NCI-H2081 treated with DMSO at 0.1 percent for 48 hours (cell line): Measurements from ENCODE around the gene STAT6.
"Not testable (repeated sequence)": the region's sequence is repeated elsewhere in the genome, so short reads cannot be mapped to it uniquely, and the experiment has no call there.

Experiments
- DNase-seq: peaks from one replicate; lab custom pipeline; 2025; lab: John Stamatoyannopoulos, UW

The STAT6 gene

GRCh38 chr12:57126061-57126460 lies 14.9 kb upstream of the STAT6 start:
- DNase-seq, result no peak

GRCh38 chr12:57124261-57124877 lies 13.2 kb upstream of the STAT6 start:
- no peak for DNase-seq

- DNase-seq, result no peak
These were observed 12.7 kb upstream of the STAT6 start for GRCh38 chr12:57123813-57124212.

DNA sequence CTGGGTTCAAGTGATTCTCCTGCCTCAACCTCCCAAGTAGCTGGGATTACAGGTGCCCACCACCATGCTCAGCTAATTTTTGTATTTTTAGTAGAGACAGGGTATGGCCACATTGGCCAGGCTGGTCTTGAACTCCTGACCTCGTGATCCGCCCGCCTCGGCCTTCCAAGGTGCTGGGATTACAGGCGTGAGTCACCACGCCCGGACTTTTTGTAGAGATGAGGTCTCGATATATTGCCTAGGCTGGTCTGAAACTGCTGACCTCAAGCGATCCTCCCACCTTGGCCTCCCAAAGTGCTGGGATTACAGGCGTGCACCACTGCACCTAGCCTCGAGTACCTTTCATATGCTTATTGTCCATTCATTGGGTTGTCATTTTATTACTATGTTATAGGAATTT lies 9.6 kb upstream of the STAT6 start:
- DNase-seq, result not testable (repeated sequence)

GRCh38 chr12:57119294-57120085 lies 8.3 kb upstream of the STAT6 start:
- DNase-seq, result no peak

DNA sequence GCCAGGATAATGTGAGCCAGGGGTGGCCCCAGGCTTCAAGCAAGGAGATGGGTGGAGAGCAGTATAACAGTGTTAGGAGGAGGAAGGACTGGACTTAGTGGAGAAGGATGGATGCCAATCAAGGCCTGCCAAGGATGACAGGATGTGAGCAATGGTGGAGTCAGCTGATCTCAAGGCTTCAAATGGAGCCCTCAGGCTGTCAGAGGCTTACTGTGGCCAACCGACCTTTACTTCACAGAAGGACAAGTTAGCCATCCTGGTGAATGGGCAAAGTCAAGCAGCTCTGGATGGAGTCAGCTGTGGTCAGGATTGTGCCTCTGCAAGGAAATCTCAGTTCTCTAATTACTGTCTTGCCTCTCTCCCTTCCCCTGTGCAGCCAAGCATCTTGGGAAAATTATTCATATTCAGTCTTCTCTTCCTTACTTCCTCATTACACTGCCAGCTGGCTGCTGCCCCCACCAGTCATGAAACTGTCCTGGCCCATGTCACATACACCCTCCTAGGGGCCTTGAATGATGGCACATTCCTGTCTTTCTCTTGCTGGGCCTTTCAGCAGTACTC lies 7.6 kb upstream of the STAT6 start:
- no peak for DNase-seq

GRCh38 chr12:57116580-57117281 lies 5.6 kb upstream of the STAT6 start:
- no peak for DNase-seq

DNA sequence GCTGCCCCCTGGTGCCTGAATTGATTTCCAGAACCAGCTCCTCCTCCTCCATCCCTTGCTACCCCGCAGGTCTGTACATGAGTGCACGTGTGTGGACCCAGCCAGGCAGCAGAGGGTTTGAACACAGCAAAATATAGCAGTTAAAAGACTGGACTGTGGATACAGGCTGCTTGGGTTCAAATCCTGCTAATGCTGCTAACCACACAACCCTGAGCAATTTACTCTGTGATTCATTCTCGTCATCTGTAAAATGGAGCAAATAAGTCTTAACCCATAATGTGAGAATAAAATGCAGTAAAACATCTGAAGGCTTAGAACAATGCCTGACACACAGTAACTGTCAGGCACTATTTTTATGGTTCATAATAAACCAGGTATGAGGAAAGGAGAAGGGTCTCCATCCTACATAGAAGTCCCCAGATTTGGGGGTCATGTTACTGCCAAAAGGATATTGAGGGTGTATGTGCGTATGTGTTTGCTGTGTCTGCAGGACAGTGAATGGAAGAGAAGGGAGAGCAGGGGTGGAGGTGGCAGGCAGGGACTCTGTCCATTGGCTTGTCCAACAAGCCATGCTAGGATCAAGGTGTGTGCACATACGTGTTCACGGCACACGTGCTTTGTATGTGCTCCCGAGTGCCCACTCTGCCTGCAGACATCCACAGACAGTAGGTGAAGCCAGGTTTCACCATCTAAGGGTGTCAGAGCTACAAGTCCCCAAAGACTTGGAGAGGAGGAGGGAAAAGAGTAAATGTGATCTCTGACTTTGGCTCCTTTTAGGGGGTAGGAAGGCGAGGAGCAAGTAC lies 1.5 kb upstream of the STAT6 start:
- DNase-seq, result no peak

DNA sequence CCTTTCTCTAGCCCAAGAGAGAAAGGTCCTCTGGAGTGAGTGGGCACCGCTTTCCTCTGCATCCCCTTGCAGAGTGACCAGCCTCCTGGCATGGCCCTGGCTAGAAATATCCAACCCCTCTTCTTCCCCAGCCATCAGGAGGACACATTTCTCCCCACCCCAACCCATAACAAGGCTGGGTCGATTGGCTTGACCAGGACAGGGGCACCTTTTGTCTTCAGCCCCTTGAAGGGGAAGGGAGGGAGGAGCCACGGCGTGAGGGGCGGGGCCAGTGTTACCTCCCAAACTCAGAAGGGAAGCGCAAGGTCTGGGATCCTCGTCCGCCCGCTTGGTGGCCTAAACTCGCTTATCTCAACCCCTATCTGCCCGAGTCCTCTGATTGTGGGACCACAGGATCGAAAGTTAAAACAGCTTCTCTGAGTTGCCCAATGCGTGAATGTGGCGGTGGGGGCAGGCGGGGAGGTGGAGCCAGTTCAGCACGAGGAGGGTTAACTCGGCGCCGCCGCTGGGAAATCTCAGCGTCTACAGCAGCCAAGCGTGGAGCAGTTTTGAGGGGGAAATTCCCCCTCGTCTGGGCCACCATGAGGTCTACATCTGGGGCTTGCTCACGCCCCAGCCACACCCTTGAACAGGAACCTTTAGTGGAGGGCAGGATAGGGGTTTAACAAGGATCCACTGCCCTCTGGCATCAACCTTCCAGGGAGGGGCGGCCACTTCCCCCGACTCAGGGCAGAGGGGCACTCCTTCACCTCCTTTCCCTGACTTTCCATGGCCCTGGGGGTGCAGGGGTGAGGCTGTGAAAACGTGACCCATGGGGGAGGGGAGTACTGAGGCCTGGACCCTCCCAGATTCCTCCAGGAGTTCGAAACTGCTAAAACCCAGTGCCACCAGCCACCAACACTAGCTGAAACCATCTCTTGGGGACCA lies 795 bp downstream of the STAT6 start:
- no peak for DNase-seq

DNA sequence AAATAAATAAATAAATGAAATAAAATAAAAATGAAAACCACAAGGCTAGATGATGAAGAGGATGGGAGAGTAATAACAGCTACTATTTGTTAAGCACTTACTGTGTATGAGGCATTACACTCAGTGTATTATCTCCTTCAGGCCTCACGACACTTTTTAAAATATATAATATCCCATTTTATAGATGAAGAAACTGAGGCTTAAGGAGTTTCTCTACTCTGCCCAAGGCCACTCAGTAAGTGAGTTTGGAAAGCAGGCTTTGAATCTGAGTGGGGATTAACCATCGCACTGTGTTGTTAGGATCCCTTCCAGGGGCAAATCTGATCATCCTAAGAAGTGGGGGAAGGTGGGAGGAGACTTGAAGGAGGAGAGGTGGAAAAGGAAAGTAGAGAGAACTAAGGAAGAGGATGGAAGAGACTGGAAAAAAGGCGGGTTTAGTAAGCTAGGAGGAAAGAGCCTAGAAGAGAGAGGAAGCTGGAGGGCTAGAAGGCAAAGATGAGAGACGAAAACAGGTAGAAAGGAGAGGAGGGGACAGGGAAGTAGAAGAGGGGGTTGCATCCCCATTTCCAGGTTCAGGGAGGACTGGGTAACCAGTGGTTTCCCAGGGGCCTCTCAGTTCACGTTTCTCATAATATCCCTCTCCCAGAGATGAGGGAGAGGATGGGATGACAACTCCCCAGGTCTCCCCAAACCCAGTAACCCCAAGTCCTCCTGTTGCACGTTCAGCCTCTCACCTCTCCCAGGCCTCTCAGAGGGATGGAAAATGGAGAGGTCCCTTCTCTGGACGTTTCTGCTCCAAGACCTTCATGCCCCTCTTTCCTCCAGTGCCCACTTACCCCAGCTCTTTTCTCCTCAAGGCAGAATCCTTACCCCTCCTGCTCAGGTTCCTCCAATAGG lies 1.7 kb downstream of the STAT6 start:
- DNase-seq, result no peak

- no peak for DNase-seq
These were observed 3.6 kb downstream of the STAT6 start for GRCh38 chr12:57107456-57108155.

DNA sequence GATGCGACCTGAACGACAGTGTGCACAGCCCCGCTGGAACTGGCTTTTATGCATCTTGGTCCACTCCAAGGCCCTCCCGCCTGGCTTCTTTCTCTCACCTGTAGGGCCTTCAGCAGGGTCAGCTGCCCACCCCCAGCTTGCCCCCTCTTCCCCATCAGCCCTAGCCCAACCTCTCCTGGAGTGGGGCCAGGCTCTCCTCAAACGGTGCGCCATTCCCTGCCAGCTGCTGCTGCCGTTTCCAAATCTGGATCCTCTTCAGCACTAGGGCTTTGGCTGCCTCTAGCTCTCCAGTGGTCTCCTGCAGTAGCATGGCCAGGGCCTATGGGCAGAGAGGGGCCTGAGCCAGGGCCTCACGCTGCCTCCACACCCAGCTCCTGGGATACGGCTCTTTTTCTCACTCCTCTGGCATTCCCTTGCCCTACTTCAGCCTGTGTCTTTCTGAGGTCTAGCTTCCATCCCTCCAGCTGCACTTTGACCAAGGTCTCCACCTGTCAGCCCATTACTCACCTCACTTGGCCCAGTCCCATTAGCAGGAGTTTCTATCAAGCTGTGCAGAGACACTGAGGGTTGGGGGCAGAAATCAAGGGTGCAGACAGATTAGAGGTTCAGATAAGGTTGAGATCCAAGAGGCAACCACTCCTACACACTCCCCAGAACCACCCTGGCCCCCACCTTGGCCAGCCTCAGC lies 5.0 kb downstream of the STAT6 start:
- DNase-seq, result no peak

- DNase-seq, result no peak
These were observed 6.0 kb downstream of the STAT6 start for GRCh38 chr12:57105011-57105753.

DNA sequence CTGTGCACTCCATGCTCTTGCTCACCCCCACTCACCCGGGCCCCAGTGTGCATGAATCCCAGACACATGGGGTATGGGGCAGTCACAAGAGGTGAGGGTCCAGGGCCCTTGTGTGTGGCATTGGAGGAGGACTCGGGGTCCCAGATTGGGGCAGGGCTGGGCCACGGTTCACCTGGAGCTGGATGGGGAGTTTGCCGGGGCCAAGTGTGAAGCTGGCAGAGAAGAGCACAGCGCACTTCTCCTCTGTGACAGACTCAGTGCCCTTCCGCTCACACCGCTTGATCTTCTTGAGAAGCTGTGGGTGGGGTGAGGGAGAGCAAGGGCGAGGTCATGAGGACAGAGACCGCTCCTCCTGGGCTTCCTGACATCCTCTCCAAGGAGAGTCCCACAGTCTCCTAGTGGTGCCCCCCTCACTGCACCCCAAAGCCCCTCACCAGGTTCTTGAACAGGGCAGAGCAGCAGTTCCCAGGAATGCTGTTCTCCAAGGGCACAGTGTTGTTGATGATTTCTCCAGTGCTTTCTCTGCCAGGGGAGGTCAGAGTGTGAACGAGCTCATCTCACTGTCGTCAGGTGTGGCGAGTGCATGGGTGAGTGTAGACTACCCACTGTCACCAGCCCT lies 6.8 kb downstream of the STAT6 start:
- no peak for DNase-seq

DNA sequence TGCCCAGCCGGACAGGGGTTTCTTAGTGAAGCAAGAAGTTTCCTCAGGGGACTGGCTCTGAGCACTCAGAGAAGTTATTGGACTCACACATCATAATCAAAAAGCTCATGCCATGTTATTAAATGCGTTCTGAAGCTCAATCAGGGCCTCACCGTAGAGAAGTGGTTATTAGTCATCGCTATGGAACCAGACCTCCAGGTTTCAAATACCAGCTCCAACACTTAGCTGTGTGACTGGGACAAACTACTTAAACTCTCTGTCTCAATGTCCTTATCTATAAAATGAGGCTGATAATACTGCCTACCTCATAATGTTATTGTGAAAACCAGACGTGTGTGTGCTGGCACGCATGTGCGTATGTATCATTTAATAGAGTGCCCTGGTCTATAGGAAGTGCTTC lies 7.3 kb downstream of the STAT6 start:
- no peak for DNase-seq

DNA sequence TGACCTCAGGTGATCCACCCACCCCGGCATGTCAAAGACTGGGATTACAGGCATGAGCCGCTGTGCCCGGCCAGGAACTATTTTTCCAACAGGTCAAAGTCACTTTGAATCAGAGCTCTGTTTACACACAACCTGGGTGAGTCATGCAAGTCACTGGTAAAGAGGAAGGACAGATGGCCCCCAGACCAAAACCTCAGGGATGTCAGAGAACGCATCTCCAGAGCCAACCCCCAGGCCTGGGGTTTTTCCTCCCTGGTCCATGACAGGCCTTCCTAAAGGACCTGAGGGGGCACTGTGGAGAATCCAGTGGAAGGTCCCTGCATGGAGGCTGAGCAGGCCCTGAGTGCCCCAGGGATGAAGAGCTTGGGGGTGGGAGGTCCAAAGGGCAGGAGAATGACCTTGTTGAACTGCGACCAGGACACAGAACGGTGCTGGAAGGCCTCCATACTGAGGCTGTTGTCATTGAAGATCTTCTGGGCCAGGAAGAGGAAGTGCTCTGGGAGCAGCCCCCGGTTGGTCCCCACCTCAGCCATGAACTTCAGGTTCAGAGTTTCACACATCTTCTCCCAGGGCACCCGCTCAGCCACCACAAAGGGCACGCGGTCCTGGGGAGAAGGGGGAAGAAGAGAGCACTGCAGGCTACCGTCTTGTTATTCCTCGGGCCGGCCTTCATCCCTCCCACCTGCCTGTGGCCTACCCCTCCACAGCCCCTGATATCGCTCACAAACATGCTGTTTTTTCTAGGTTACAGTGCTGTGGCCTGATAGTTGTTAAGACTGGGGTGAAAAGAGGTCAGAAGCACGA lies 9.1 kb downstream of the STAT6 start:
- no peak for DNase-seq

DNA sequence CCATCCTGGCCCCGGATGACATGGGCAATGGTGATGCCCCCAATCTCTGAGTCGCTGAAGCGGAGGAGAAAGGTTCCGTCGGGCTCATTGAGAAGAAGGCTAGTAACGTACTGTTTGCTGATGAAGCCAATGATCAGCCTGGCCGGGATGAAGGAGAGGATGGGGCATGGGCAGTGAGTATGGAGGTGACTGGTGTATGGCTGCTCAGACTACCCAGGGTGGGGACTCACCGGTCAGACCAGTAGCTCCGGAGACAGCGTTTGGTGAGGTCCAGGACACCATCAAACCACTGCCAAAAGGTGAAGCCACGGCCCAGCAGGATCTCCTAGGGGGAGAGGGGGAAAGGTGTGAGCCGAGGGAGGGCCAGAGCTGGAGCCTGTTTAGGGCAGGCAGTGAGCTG lies 11.4 kb downstream of the STAT6 start:
- no peak for DNase-seq
